GM23338 (cell line): ENCODE data around the gene ATP2A3. TPM values are rescaled to one million over a fixed set of nuclear protein-coding genes. Genes with fewer than 3 reads are reported as not detected.

ENCODE experiments used
- ATAC-seq: fragments of 200-7000 bp; cut with Tn5 transposase; 3 replicates; pipeline ENCODE4 v1.9.1; 2020
- DNase-seq: peaks from one replicate; pipeline ENCODE4 v3.0.0-alpha.2; 2015; ENCODE audit warnings: low spot score
- H2AFZ ChIP-seq: fragments of 200-600 bp; sonication (generic); 2 replicates; pipeline ENCODE4 v1.8.0; 2016; ENCODE audit warnings: antibody characterized with exemption, mild to moderate bottlenecking, moderate library complexity
- H3F3A ChIP-seq: fragments of 200-600 bp; sonication (generic); replicated peaks from 2 replicates; pipeline ENCODE4 v1.8.0; 2017; ENCODE audit warnings: antibody characterized with exemption, mixed run types, low read depth
- H3K27ac ChIP-seq: fragments of 200-600 bp; sonication (generic); 2 replicates; pipeline ENCODE4 v1.6.1; 2016; ENCODE audit warnings: low read depth
- H3K27me3 ChIP-seq: fragments of 200-600 bp; sonication (generic); 2 replicates; pipeline ENCODE4 v1.8.0; 2016; ENCODE audit warnings: mild to moderate bottlenecking, mixed run types, moderate library complexity; ENCODE audit not compliant: insufficient read depth
- H3K36me3 ChIP-seq: fragments of 200-600 bp; sonication (generic); 2 replicates; pipeline ENCODE4 v1.8.0; 2016; ENCODE audit warnings: mild to moderate bottlenecking; ENCODE audit not compliant: insufficient read depth
- H3K4me1 ChIP-seq: fragments of 200-600 bp; sonication (generic); 2 replicates; pipeline ENCODE4 v1.8.0; 2016; ENCODE audit warnings: mild to moderate bottlenecking, moderate library complexity; ENCODE audit not compliant: insufficient read depth
- H3K4me2 ChIP-seq: fragments of 200-600 bp; sonication (generic); 2 replicates; pipeline ENCODE4 v1.7.1; 2017; ENCODE audit warnings: mixed run types
- H3K4me3 ChIP-seq: fragments of 200-600 bp; sonication (generic); 2 replicates; pipeline ENCODE4 v1.6.1; 2016; ENCODE audit warnings: mixed run types
- H3K79me2 ChIP-seq: fragments of 200-600 bp; sonication (generic); replicated peaks from 2 replicates; pipeline ENCODE4 v1.8.0; 2017; ENCODE audit warnings: mild to moderate bottlenecking; ENCODE audit not compliant: insufficient read depth
- H3K9me2 ChIP-seq: fragments of 200-600 bp; sonication (generic); 2 replicates; pipeline ENCODE4 v1.8.0; 2017; ENCODE audit not compliant: insufficient read depth
- H4K20me1 ChIP-seq: fragments of 200-600 bp; sonication (generic); replicated peaks from 2 replicates; pipeline ENCODE4 v1.8.0; 2017; ENCODE audit warnings: mild to moderate bottlenecking; ENCODE audit not compliant: insufficient read depth
- H3K27ac Mint-ChIP-seq: 2 replicates; pipeline ENCODE4 v1.8.0; 2020; ENCODE audit warnings: inconsistent platforms, mild to moderate bottlenecking, moderate library complexity, mixed read lengths
- H3K27me3 Mint-ChIP-seq: 3 replicates; pipeline ENCODE4 v1.8.0; 2022; ENCODE audit warnings: low read depth, mild to moderate bottlenecking, moderate library complexity, mixed read lengths, inconsistent platforms; ENCODE audit not compliant: insufficient read depth, poor library complexity
- H3K36me3 Mint-ChIP-seq: 3 replicates; pipeline ENCODE4 v1.8.0; 2021; ENCODE audit warnings: low read depth, mild to moderate bottlenecking, inconsistent platforms, moderate library complexity, mixed read lengths
- H3K4me1 Mint-ChIP-seq: 3 replicates; pipeline ENCODE4 v1.8.0; 2020; ENCODE audit warnings: mild to moderate bottlenecking, inconsistent platforms, mixed read lengths
- H3K4me3 Mint-ChIP-seq: 3 replicates; pipeline ENCODE4 v1.8.0; 2021; ENCODE audit warnings: moderate library complexity, mild to moderate bottlenecking, inconsistent platforms, mixed read lengths
- H3K9me3 Mint-ChIP-seq: 3 replicates; pipeline ENCODE4 v1.8.0; 2020; ENCODE audit warnings: moderate library complexity, mild to moderate bottlenecking, inconsistent platforms, mixed read lengths
- CREB1 ChIP-seq: fragments of 250-450 bp; sonication (Bioruptor Pico); IDR thresholded peaks from 2 replicates; pipeline ENCODE4 v1.5.0; 2020; ENCODE audit warnings: low read depth, mild to moderate bottlenecking, moderate library complexity
- CTCF ChIP-seq, 2 experiments: fragments of 200-600 bp in 1 of 2; sonication (generic) in 1 of 2; conservative IDR thresholded peaks; 2 replicates each; pipeline versions ENCODE4 v1.5.1 to v1.6.1; 2016 to 2017; ENCODE audit warnings: antibody characterized with exemption in 2 of 2, low read depth in 2 of 2, mild to moderate bottlenecking in 2 of 2, moderate library complexity in 1 of 2
- ETS1 ChIP-seq: IDR thresholded peaks from 2 replicates; pipeline ENCODE4 v1.6.1; 2016; ENCODE audit warnings: antibody characterized with exemption
- EZH2 ChIP-seq: fragments of 200-600 bp; sonication (generic); IDR thresholded peaks from one replicate; pipeline ENCODE4 v1.8.0; 2017; ENCODE audit warnings: antibody characterized with exemption, mild to moderate bottlenecking, low read depth; ENCODE audit not compliant: unreplicated experiment
- EZH2phosphoT487 ChIP-seq: fragments of 200-600 bp; sonication (generic); IDR thresholded peaks from one replicate; pipeline ENCODE4 v1.8.1; 2018; ENCODE audit warnings: antibody characterized with exemption; ENCODE audit not compliant: unreplicated experiment
- JUNB ChIP-seq: IDR thresholded peaks from one replicate; pipeline ENCODE4 v1.6.1; 2016; ENCODE audit warnings: antibody characterized with exemption; ENCODE audit not compliant: unreplicated experiment
- NANOG ChIP-seq: IDR thresholded peaks from 2 replicates; pipeline ENCODE4 v1.6.1; 2016; ENCODE audit warnings: antibody characterized with exemption, borderline replicate concordance
- POLR2AphosphoS5 ChIP-seq: IDR thresholded peaks from 2 replicates; pipeline ENCODE4 v1.6.1; 2016; ENCODE audit warnings: antibody characterized with exemption, low read depth
- REST ChIP-seq: IDR thresholded peaks from one replicate; pipeline ENCODE4 v1.6.1; 2018; ENCODE audit warnings: antibody characterized with exemption; ENCODE audit not compliant: unreplicated experiment
- STAT1 ChIP-seq: IDR thresholded peaks from one replicate; pipeline ENCODE4 v1.6.1; 2016; ENCODE audit warnings: antibody characterized with exemption; ENCODE audit not compliant: unreplicated experiment
- ZNF114 ChIP-seq: fragments of 250-450 bp; sonication (Bioruptor Pico); IDR thresholded peaks from 2 replicates; pipeline ENCODE4 v1.5.0; 2020; ENCODE audit warnings: mild to moderate bottlenecking, moderate library complexity
- ZNF331 ChIP-seq: fragments of 250-450 bp; sonication (Bioruptor Pico); IDR thresholded peaks from 2 replicates; pipeline ENCODE4 v1.5.0; 2020; ENCODE audit warnings: low read depth, mild to moderate bottlenecking, moderate library complexity
- ZNF462 ChIP-seq: fragments of 250-450 bp; sonication (Bioruptor Pico); IDR thresholded peaks from 2 replicates; pipeline ENCODE4 v1.5.0; 2020; ENCODE audit warnings: mild to moderate bottlenecking, moderate library complexity
- polyA plus RNA-seq: library from polyadenylated mRNA; unstranded; fragments of >200 nt; fragmentation: Nextera tagmentation; extraction: Ambion mirVana; gene quantifications from 2 replicates; pipeline ENCODE4 v1.2.1, GENCODE V29; 2016
- total RNA-seq: library from RNA; depleted of rRNA; stranded (reverse); fragments of >200 nt; shearing (Covaris generic); gene quantifications from 2 replicates; pipeline ENCODE4 v1.2.3, GENCODE V29; 2014

Gene ATP2A3
- total and polyA plus RNA-seq, 2 experiments from 2014 or later: 9.6 to 35.2 TPM

- DNase-seq (no peak), ATAC-seq (no peak)
- H3K27ac Mint-ChIP-seq: no peak overlapping the region
- H3K4me3 Mint-ChIP-seq: no peak overlapping the region
- H3K4me1 ChIP-seq: peaks cover 13% of the 10 kb centered on the region
- no peaks in the 10 kb centered on the region for H3K9me2 ChIP-seq
- H3K27ac ChIP-seq: no peak overlapping the region
- no peaks in the 10 kb centered on the region; the same call in 2 of the 3 replicates for H3K9me3 Mint-ChIP-seq
- no peak overlapping the region for H3K4me3 ChIP-seq
- H3K27me3 ChIP-seq: no peaks in the 10 kb centered on the region
- H3K27me3 Mint-ChIP-seq: peaks cover 7% of the 10 kb centered on the region
- no peaks in the 10 kb centered on the region for H3K36me3 Mint-ChIP-seq
- no peaks in the 10 kb centered on the region for H3K79me2 ChIP-seq
- H2AFZ ChIP-seq: no peak overlapping the region
- no peak overlapping the region for H3K4me2 ChIP-seq
- H4K20me1 ChIP-seq: no peaks in the 10 kb centered on the region
- H3K36me3 ChIP-seq: no peaks in the 10 kb centered on the region
- no peak for TF ChIP-seq CTCF (conservative IDR thresholded peaks at IDR 0.05; ENCODE audit: low read depth in 2 of 2)
- TF ChIP-seq STAT1: no peak
- no peak for TF ChIP-seq NANOG
- TF ChIP-seq EZH2phosphoT487: no peak
- no peak for TF ChIP-seq ETS1
- TF ChIP-seq ZNF331 (CRISPR knock-in tag): no peak
- no peak for TF ChIP-seq EZH2
- no peak for TF ChIP-seq ZNF114 (CRISPR knock-in tag)
- TF ChIP-seq JUNB: no peak
- TF ChIP-seq CREB1 (CRISPR knock-in tag): no peak
- no peak for TF ChIP-seq REST
- TF ChIP-seq ZNF462: no peak
- TF ChIP-seq POLR2AphosphoS5: no peak
- peaks cover 10% of the 10 kb centered on the region for H3K4me1 Mint-ChIP-seq
- no peaks in the 10 kb centered on the region for H3F3A ChIP-seq
Measured at GRCh38 chr17:3900646-3901045, 63.6 kb downstream of the ATP2A3 start.
